Liver (tissue), 9 donors: Measurements from ENCODE around the gene SGIP1. TPM values are rescaled to one million over a fixed set of nuclear protein-coding genes. Genes with fewer than 3 reads are reported as not detected.

Source experiments
- DNase-seq: peaks from one replicate; pipeline ENCODE4 v3.0.0-alpha.2; 2017; ENCODE audit warnings: low spot score
- H3K27ac ChIP-seq, 2 donors: one replicate each; pipeline ENCODE4 v1.7.0; 2013; ENCODE audit warnings: inconsistent platforms in 2 of 2, low read length in 2 of 2, control low read depth in 1 of 2, low read depth in 1 of 2, mild to moderate bottlenecking in 1 of 2
- H3K27me3 ChIP-seq, 4 donors: one replicate each; pipeline versions ENCODE4 v1.6.1 to v1.7.0; 2013; ENCODE audit warnings: low read length in 3 of 4, inconsistent platforms in 1 of 4, mild to moderate bottlenecking in 1 of 4, moderate library complexity in 1 of 4; ENCODE audit not compliant: control insufficient read depth in 4 of 4, insufficient read depth in 4 of 4
- H3K36me3 ChIP-seq, 4 donors: one replicate each; pipeline versions ENCODE4 v1.6.1 to v1.7.0; 2013; ENCODE audit warnings: low read length in 3 of 4, mild to moderate bottlenecking in 3 of 4, low read depth in 1 of 4, moderate library complexity in 1 of 4; ENCODE audit not compliant: control insufficient read depth in 4 of 4, insufficient read depth in 3 of 4
- H3K4me1 ChIP-seq, 4 donors: one replicate each; pipeline versions ENCODE4 v1.6.1 to v1.7.0; 2013; ENCODE audit warnings: low read length in 3 of 4, mild to moderate bottlenecking in 3 of 4, moderate library complexity in 1 of 4; ENCODE audit not compliant: control insufficient read depth in 4 of 4, insufficient read depth in 4 of 4
- H3K4me3 ChIP-seq, 3 donors: one replicate each; pipeline versions ENCODE4 v1.6.1 to v1.7.0; 2013; ENCODE audit warnings: low read length in 3 of 3, control low read depth in 1 of 3, low read depth in 1 of 3, mild to moderate bottlenecking in 1 of 3
- H3K9ac ChIP-seq, 2 donors: one replicate each; pipeline ENCODE4 v1.7.0; 2013; ENCODE audit warnings: low read length in 2 of 2, mild to moderate bottlenecking in 2 of 2, moderate library complexity in 2 of 2, control low read depth in 1 of 2, low read depth in 1 of 2
- H3K9me3 ChIP-seq, 4 donors: one replicate each; pipeline versions ENCODE4 v1.6.1 to v1.7.0; 2013; ENCODE audit warnings: low read length in 3 of 4; ENCODE audit not compliant: control insufficient read depth in 4 of 4
- ATF3 ChIP-seq: IDR thresholded peaks from 2 replicates; pipeline ENCODE4 v1.6.1; 2016; ENCODE audit warnings: antibody characterized with exemption
- CTCF ChIP-seq: fragments of 150-350 bp; IDR thresholded peaks from 2 replicates; pipeline ENCODE4 v1.5.1; 2017; ENCODE audit warnings: improper control_type of control experiment, low read depth, low read length; ENCODE audit not compliant: missing input control
- GABPA ChIP-seq, 2 donors: IDR thresholded peaks in 1 of 2; conservative IDR thresholded peaks in 1 of 2; 2 replicates each; pipeline ENCODE4 v1.6.1; 2016; ENCODE audit warnings: antibody characterized with exemption in 2 of 2, mild to moderate bottlenecking in 1 of 2, moderate library complexity in 1 of 2
- HNF4A ChIP-seq, 2 donors: conservative IDR thresholded peaks; 2 replicates each; pipeline ENCODE4 v1.6.1; 2016; ENCODE audit warnings: antibody characterized with exemption in 2 of 2, mild to moderate bottlenecking in 2 of 2
- HNF4G ChIP-seq: IDR thresholded peaks from 2 replicates; pipeline ENCODE4 v1.6.1; 2016; ENCODE audit warnings: antibody characterized with exemption
- MAX ChIP-seq: IDR thresholded peaks from 2 replicates; pipeline ENCODE4 v1.6.1; 2016; ENCODE audit warnings: antibody characterized with exemption
- NR2F2 ChIP-seq: IDR thresholded peaks from 2 replicates; pipeline ENCODE4 v1.6.1; 2016; ENCODE audit warnings: antibody characterized with exemption
- RAD21 ChIP-seq, 2 donors: IDR thresholded peaks; 2 replicates each; pipeline ENCODE4 v1.6.1; 2016; ENCODE audit warnings: antibody characterized with exemption in 2 of 2, mild to moderate bottlenecking in 2 of 2
- RXRA ChIP-seq, 2 donors: IDR thresholded peaks; 2 replicates each; pipeline ENCODE4 v1.6.1; 2017 to 2018; ENCODE audit warnings: antibody characterized with exemption in 2 of 2, mild to moderate bottlenecking in 1 of 2
- SP1 ChIP-seq: IDR thresholded peaks from 2 replicates; pipeline ENCODE4 v1.6.1; 2018; ENCODE audit warnings: antibody characterized with exemption, mild to moderate bottlenecking
- YY1 ChIP-seq: IDR thresholded peaks from 2 replicates; pipeline ENCODE4 v1.6.1; 2016; ENCODE audit warnings: antibody characterized with exemption, mild to moderate bottlenecking
- WGBS: extraction: QIAGEN DNeasy Blood & Tissue Kit; methylation state at CpG from one replicate; pipeline ENCODE4 v1.1.7; 2013; 5-methylcytosine and 5-hydroxymethylcytosine counted together
- polyA plus RNA-seq, 2 donors: library from polyadenylated mRNA; stranded (reverse) in 1 of 2; unstranded in 1 of 2; fragments of 200-250 nt in 1 of 2; fragments of >200 nt in 1 of 2; fragmentation: Nextera tagmentation in 1 of 2; extraction: Ambion mirVana in 1 of 2; gene quantifications; one replicate each; pipeline versions ENCODE4 v1.2.1 to v1.2.3, GENCODE V29; 2013 to 2015
- total RNA-seq, 2 donors: library from RNA; depleted of rRNA; stranded (reverse); fragments of >200 nt; gene quantifications; one replicate each; pipeline ENCODE4 v1.2.3, GENCODE V29; 2014
- donor health status: healthy.
- donor health status: healthy.
- donor health status: healthy.
- donor health status: healthy.
- donor health status: healthy.

Gene SGIP1
- total and polyA plus RNA-seq, 4 donors = 0.09 to 2.5 (median 0.38) TPM

GRCh38 chr1:66750577-66750976 lies 216.6 kb downstream of the SGIP1 start (continued):
- TF ChIP-seq CTCF = no peak
- TF ChIP-seq SP1 = no peak
- TF ChIP-seq NR2F2 = no peak
- TF ChIP-seq HNF4G = no peak

GRCh38 chr1:66751160-66751559 lies 217.2 kb downstream of the SGIP1 start:
- TF ChIP-seq NR2F2 (peak; percentile 78), RXRA (IDR thresholded peaks at IDR 0.05) (peak; percentile 33 to 48), ATF3 (no peak), SP1 (peak; percentile 14), HNF4A (conservative IDR thresholded peaks at IDR 0.05) (peak in 1 of 2 donors; percentile 50)
- no peak overlapping the region for H3K9ac ChIP-seq
- 42% methylated on average over 4 of the region's 4 CpGs for WGBS
- peak overlapping the region in 1 of 2 donors; percentile 49 for H3K27ac ChIP-seq
- peaks cover 8 to 30% (median 15%) of the 10 kb centered on the region in 4 donors for H3K4me1 ChIP-seq
- no peaks in the 10 kb centered on the region for H3K27me3 ChIP-seq
- H3K4me3 ChIP-seq = no peak overlapping the region
- no peaks in the 10 kb centered on the region for H3K36me3 ChIP-seq
- no peaks in the 10 kb centered on the region for H3K9me3 ChIP-seq
- DNase-seq = no peak

GRCh38 chr1:66752000-66752592 lies 218.1 kb downstream of the SGIP1 start, which contains the start of gene DYNLT5:
Gene DYNLT5 (plus strand): TSS chr1:66752459. CDS start chr1:66754659, 2,200 bp downstream.
- Histone ChIP-seq H3K4me3 (peak within 1 kb of the TSS; percentile 44 to 61 (median 55)), H3K9ac (no peak within 1 kb of the TSS), H3K27ac (peak within 1 kb of the TSS; percentile 6 to 49), H3K36me3 (no peaks in the 10 kb centered on the region), H3K4me1 (peaks cover 8 to 30% (median 15%) of the 10 kb centered on the region in 4 donors), H3K9me3 (no peaks in the 10 kb centered on the region), H3K27me3 (no peaks in the 10 kb centered on the region)
- DNase-seq = peak; percentile 67
- WGBS = 16% methylated on average over 35 of the region's 35 CpGs
- TF ChIP-seq YY1 = no peak
- TF ChIP-seq ATF3 = no peak
- TF ChIP-seq HNF4G = no peak
- peak in 1 of 2 donors; percentile 36 for TF ChIP-seq RAD21 (IDR thresholded peaks at IDR 0.05)
- TF ChIP-seq SP1 = no peak
- TF ChIP-seq MAX = no peak
- TF ChIP-seq GABPA (IDR thresholded peaks at IDR 0.05 in 1 of 2, conservative IDR thresholded peaks at IDR 0.05 in 1 of 2) = no peak
- peak in 1 of 2 donors; percentile 22 for TF ChIP-seq RXRA (IDR thresholded peaks at IDR 0.05)
- TF ChIP-seq HNF4A (conservative IDR thresholded peaks at IDR 0.05) = peak in 1 of 2 donors; percentile 50
